Chondrocyte (in vitro differentiated cells): ENCODE data around the gene TAS2R13. TPM values are rescaled to one million over a fixed set of nuclear protein-coding genes. Genes with fewer than 3 reads are reported as not detected.

Experiments used
- DNase-seq: peaks from one replicate; pipeline ENCODE4 v3.0.0; 2021; ENCODE audit warnings: mixed read lengths, low spot score
- H3K27ac Mint-ChIP-seq: one replicate; pipeline ENCODE4 v1.8.0; 2021; ENCODE audit warnings: mild to moderate bottlenecking, moderate library complexity, mixed read lengths; ENCODE audit not compliant: unreplicated experiment
- H3K27me3 Mint-ChIP-seq: 2 replicates; pipeline ENCODE4 v1.8.0; 2021; ENCODE audit warnings: low read depth, mixed read lengths
- H3K36me3 Mint-ChIP-seq: 2 replicates; pipeline ENCODE4 v1.8.0; 2021; ENCODE audit warnings: low read depth, mixed read lengths
- H3K4me1 Mint-ChIP-seq: 2 replicates; pipeline ENCODE4 v1.8.0; 2021; ENCODE audit warnings: low read depth, mild to moderate bottlenecking, mixed read lengths
- H3K4me3 Mint-ChIP-seq: one replicate; pipeline ENCODE4 v1.8.0; 2021; ENCODE audit warnings: mild to moderate bottlenecking, moderate library complexity, mixed read lengths; ENCODE audit not compliant: unreplicated experiment
- H3K9me3 Mint-ChIP-seq: 2 replicates; pipeline ENCODE4 v1.8.0; 2021; ENCODE audit warnings: low read depth, mixed read lengths
- CTCF ChIP-seq: fragments of 200-600 bp; sonication (generic); IDR thresholded peaks from 2 replicates; pipeline ENCODE4 v1.5.0; 2021; ENCODE audit warnings: antibody characterized with exemption, mild to moderate bottlenecking, moderate library complexity
- total RNA-seq: library from RNA; stranded (reverse); gene quantifications from 3 replicates; pipeline ENCODE4 v1.2.1, GENCODE V29; 2021

The TAS2R13 gene
- total RNA-seq, 1 donor from 2014 or later, result 0.85 TPM

GRCh38 chr12:10941916-10942607, 32.7 kb upstream of the TAS2R13 start:
- no peak for TF ChIP-seq CTCF
- no peak for DNase-seq
- no peak overlapping the region for H3K27ac Mint-ChIP-seq
- no peaks in the 10 kb centered on the region for H3K27me3 Mint-ChIP-seq
- H3K4me1 Mint-ChIP-seq, result no peaks in the 10 kb centered on the region
- peaks cover 13% of the 10 kb centered on the region for H3K36me3 Mint-ChIP-seq
- H3K9me3 Mint-ChIP-seq, result peaks cover 36% of the 10 kb centered on the region
- no peak overlapping the region for H3K4me3 Mint-ChIP-seq

GRCh38 chr12:10941369-10941768, 32.0 kb upstream of the TAS2R13 start:
- H3K36me3 Mint-ChIP-seq, result peaks cover 6% of the 10 kb centered on the region
- H3K4me3 Mint-ChIP-seq, result no peak overlapping the region
- TF ChIP-seq CTCF, result no peak
- H3K27ac Mint-ChIP-seq, result no peak overlapping the region
- peaks cover 29% of the 10 kb centered on the region for H3K9me3 Mint-ChIP-seq
- no peaks in the 10 kb centered on the region for H3K4me1 Mint-ChIP-seq
- DNase-seq, result no peak
- no peaks in the 10 kb centered on the region for H3K27me3 Mint-ChIP-seq

- no peak for DNase-seq
- Mint-ChIP-seq H3K4me3 (no peak overlapping the region), H3K9me3 (peaks cover 22% of the 10 kb centered on the region), H3K27ac (no peak overlapping the region), H3K27me3 (no peaks in the 10 kb centered on the region), H3K4me1 (no peaks in the 10 kb centered on the region), H3K36me3 (peaks cover 5% of the 10 kb centered on the region)
- no peak for TF ChIP-seq CTCF
These were observed 31.0 kb upstream of the TAS2R13 start for GRCh38 chr12:10940389-10940788.

- TF ChIP-seq CTCF, result no peak
- Mint-ChIP-seq H3K27ac (no peak within 1 kb of the TSS), H3K4me1 (no peaks in the 10 kb centered on the region), H3K4me3 (no peak within 1 kb of the TSS), H3K27me3 (no peaks in the 10 kb centered on the region), H3K36me3 (no peaks in the 10 kb centered on the region), H3K9me3 (peaks cover 12% of the 10 kb centered on the region)
- no peak for DNase-seq
These were observed 29.8 kb upstream of the TAS2R13 start, which contains the start of gene TAS2R14 for GRCh38 chr12:10939163-10939562. TSS of gene TAS2R14 (minus strand) at chr12:10939263. CDS start at chr12:10939207, 56 bp downstream.

- no peak for TF ChIP-seq CTCF
- peaks cover under 1% of the 10 kb centered on the region for H3K9me3 Mint-ChIP-seq
- no peak overlapping the region for H3K4me3 Mint-ChIP-seq
These were observed 27.1 kb upstream of the TAS2R13 start for GRCh38 chr12:10936506-10936905.

More at GRCh38 chr12:10936506-10936905, 27.1 kb upstream of the TAS2R13 start:
- no peak for DNase-seq
- Mint-ChIP-seq H3K36me3 (no peaks in the 10 kb centered on the region), H3K27me3 (no peaks in the 10 kb centered on the region), H3K4me1 (no peaks in the 10 kb centered on the region), H3K27ac (no peak overlapping the region)
